ENCODE measurements around the gene SLC9A8. TPM values are rescaled to one million over a fixed set of nuclear protein-coding genes. Genes with fewer than 3 reads are reported as not detected.

The SLC9A8 gene
- total and polyA plus RNA-seq, 9 of the 15 experiments (the other 6 are each of a cell fraction or from before 2014, with no cell fraction given) = 0.56 to 9.7 (median 5.0) TPM

GRCh38 chr20:49935746-49936152 is 123.1 kb downstream of the SLC9A8 start (continued):
- TF ChIP-seq ZBTB40 (IDR thresholded peaks at IDR 0.05) (peak; percentile 34; the same call in 1 of the 2 replicates), ZBTB40 (CRISPR knock-in tag; IDR thresholded peaks at IDR 0.05) (no peak), MIER1 (IDR thresholded peaks at IDR 0.05; ENCODE audit: low read depth) (0 out of 2 replicates have a peak, but pooled peaks have one; percentile 51), TAL1 (IDR thresholded peaks at IDR 0.05) (no peak), NR2C2 (CRISPR knock-in tag; IDR thresholded peaks at IDR 0.05) (no peak), NR2C2 (tag; IDR thresholded peaks at IDR 0.05) (no peak; the same call in 1 of the 2 replicates), NUFIP1 (IDR thresholded peaks at IDR 0.05; ENCODE audit: partially characterized antibody) (no peak), NFRKB (IDR thresholded peaks at IDR 0.05; ENCODE audit: low read depth) (no peak), SOX6 (IDR thresholded peaks at IDR 0.05) (no peak), RBM15 (IDR thresholded peaks at IDR 0.05; ENCODE audit: insufficient read depth, low read length) (no peak), LARP7 (IDR thresholded peaks at IDR 0.05) (no peak), TRIM24 (IDR thresholded peaks at IDR 0.05) (no peak), ZBTB33 (CRISPR knock-in tag; IDR thresholded peaks at IDR 0.05) (peak; percentile 76; the same call in 1 of the 2 replicates)

All from K562 (cell line).